NCI-H460 (cell line): ENCODE data around the gene ERI3. TPM values are rescaled to one million over a fixed set of nuclear protein-coding genes. Genes with fewer than 3 reads are reported as not detected.

Experiments used
- DNase-seq: peaks from one replicate; pipeline ENCODE4 v3.0.0-alpha.2; 2016; ENCODE audit warnings: low read depth; ENCODE audit errors: extremely low read depth
- total RNA-seq: library from RNA; depleted of rRNA; stranded (reverse); fragments of >200 nt; shearing (Covaris generic); gene quantifications from 2 replicates; pipeline ENCODE4 v1.2.3, GENCODE V29; 2014

ERI3 gene
- total RNA-seq, 1 experiment from 2014 or later, result 46.7 TPM

GRCh38 chr1:44239961-44240371, 115.1 kb downstream of the ERI3 start:
- DNase-seq, result no peak

GRCh38 chr1:44239331-44239960, 115.6 kb downstream of the ERI3 start:
- no peak for DNase-seq

GRCh38 chr1:44238660-44239059, 116.4 kb downstream of the ERI3 start:
- DNase-seq, result no peak

- no peak for DNase-seq
These were observed 117.2 kb downstream of the ERI3 start for GRCh38 chr1:44237721-44238457.

GRCh38 chr1:44236490-44237272, 118.4 kb downstream of the ERI3 start:
- no peak for DNase-seq

- DNase-seq, result no peak
These were observed 119.2 kb downstream of the ERI3 start for GRCh38 chr1:44235808-44236207.

GRCh38 chr1:44233593-44233992, 121.5 kb downstream of the ERI3 start:
- no peak for DNase-seq

- no peak for DNase-seq
These were observed 124.3 kb downstream of the ERI3 start for GRCh38 chr1:44230796-44231195.

GRCh38 chr1:44229435-44230167, 125.5 kb downstream of the ERI3 start:
- DNase-seq, result no peak

- DNase-seq, result no peak
These were observed 126.8 kb downstream of the ERI3 start for GRCh38 chr1:44228218-44228617.

- peak; percentile 51 for DNase-seq
These were observed 127.8 kb downstream of the ERI3 start for GRCh38 chr1:44227211-44227610.

- no peak for DNase-seq
These were observed 129.3 kb downstream of the ERI3 start for GRCh38 chr1:44225761-44226160.

- no peak for DNase-seq
These were observed 131.9 kb downstream of the ERI3 start for GRCh38 chr1:44223187-44223610.

GRCh38 chr1:44222397-44223186, 132.5 kb downstream of the ERI3 start:
- no peak for DNase-seq

GRCh38 chr1:44221769-44222168, 133.3 kb downstream of the ERI3 start:
- DNase-seq, result no peak

GRCh38 chr1:44220755-44221154, 134.3 kb downstream of the ERI3 start:
- no peak for DNase-seq

- DNase-seq, result no peak
These were observed 134.9 kb downstream of the ERI3 start for GRCh38 chr1:44220001-44220751.

- no peak for DNase-seq
These were observed 135.8 kb downstream of the ERI3 start for GRCh38 chr1:44219301-44219626.

- no peak for DNase-seq
These were observed 136.4 kb downstream of the ERI3 start for GRCh38 chr1:44218503-44219300.
